HepG2 (cell line): ENCODE results near the gene UNC13D. TPM values are rescaled to one million over a fixed set of nuclear protein-coding genes. Genes with fewer than 3 reads are reported as not detected.

ENCODE experiments used
- DNMT1 ChIP-seq: sonication (generic); formaldehyde crosslinking; IDR thresholded peaks from 2 replicates; pipeline ENCODE4 v1.5.1; 2020; ENCODE audit warnings: mild to moderate bottlenecking, missing genetic modification reagents
- GATAD2A ChIP-seq: IDR thresholded peaks from 2 replicates; pipeline ENCODE4 v1.6.1; 2016
- NCOR1 ChIP-seq: fragments of 200-600 bp; sonication (generic); IDR thresholded peaks from 2 replicates; pipeline ENCODE4 v1.7.0; 2017; ENCODE audit warnings: antibody characterized with exemption, low read length, borderline replicate concordance
- SNAPC2 ChIP-seq: sonication (generic); formaldehyde crosslinking; IDR thresholded peaks from 2 replicates; pipeline ENCODE4 v1.8.1; 2022; ENCODE audit warnings: mild to moderate bottlenecking, missing genetic modification reagents
- SP1 ChIP-seq, 2 experiments: fragments of 450-650 bp in 1 of 2; sonication (generic) in 1 of 2; formaldehyde crosslinking in 1 of 2; IDR thresholded peaks; 2 replicates each; pipeline versions ENCODE4 v1.4.0 to v1.6.1; 2016 to 2020; ENCODE audit warnings: missing genetic modification reagents in 1 of 2
- SYNCRIP ChIP-seq: fragments of 200-400 bp; formaldehyde crosslinking; IDR thresholded peaks from 2 replicates; pipeline ENCODE4 v1.6.1; 2018; ENCODE audit warnings: mild to moderate bottlenecking, low read depth, low read length; ENCODE audit not compliant: insufficient read depth
- TSC22D2 ChIP-seq: sonication (generic); formaldehyde crosslinking; IDR thresholded peaks from 2 replicates; pipeline ENCODE4 v1.5.1; 2020; ENCODE audit warnings: missing genetic modification reagents, mild to moderate bottlenecking, borderline replicate concordance
- ZMAT3 ChIP-seq: sonication (generic); formaldehyde crosslinking; conservative IDR thresholded peaks from 2 replicates; pipeline ENCODE4 v1.7.0; 2021; ENCODE audit warnings: missing genetic modification reagents
- ZNF124 ChIP-seq: sonication (generic); formaldehyde crosslinking; IDR thresholded peaks from 2 replicates; pipeline ENCODE4 v1.4.0; 2020; ENCODE audit warnings: missing genetic modification reagents
- ZNF34 ChIP-seq: sonication (generic); formaldehyde crosslinking; IDR thresholded peaks from 2 replicates; pipeline ENCODE4 v1.4.0; 2020; ENCODE audit warnings: mild to moderate bottlenecking, missing genetic modification reagents, borderline replicate concordance
- ZNF350 ChIP-seq: sonication (generic); formaldehyde crosslinking; IDR thresholded peaks from 2 replicates; pipeline ENCODE4 v1.4.0; 2020; ENCODE audit warnings: mild to moderate bottlenecking, low read depth, missing genetic modification reagents, borderline replicate concordance
- ZNF510 ChIP-seq: sonication (generic); formaldehyde crosslinking; IDR thresholded peaks from 2 replicates; pipeline ENCODE4 v1.4.0; 2020; ENCODE audit warnings: low read depth, mild to moderate bottlenecking, missing genetic modification reagents
- ZNF616 ChIP-seq: sonication (generic); formaldehyde crosslinking; IDR thresholded peaks from 2 replicates; pipeline ENCODE4 v1.5.0; 2020; ENCODE audit warnings: low read depth, mild to moderate bottlenecking, missing genetic modification reagents
- polyA plus RNA-seq, 8 experiments: library from polyadenylated mRNA; depleted of rRNA in 3 of 8; stranded (reverse) in 7 of 8; unstranded in 1 of 8; fragments of >200 nt; fragmentation: Illumina TruSeq in 4 of 8; extraction: Trizol in 4 of 8; gene quantifications; 2 replicates each; pipeline versions ENCODE4 v1.2.1 to v1.2.3, GENCODE V29; 2011 to 2016; ENCODE audit warnings: low read depth in 4 of 8, missing spikeins in 1 of 8, mixed read lengths in 1 of 8; ENCODE audit not compliant: insufficient read depth in 1 of 8
- total RNA-seq, 5 experiments: library from RNA; depleted of rRNA; stranded (reverse); fragments of >200 nt; fragmentation: Illumina TruSeq; extraction: Trizol; gene quantifications; 2 replicates each; pipeline ENCODE4 v1.2.3, GENCODE V29; 2016; ENCODE audit warnings: low read depth in 1 of 5
- TF ChIP-seq, protein P1 (sequence below): sonication (generic); formaldehyde crosslinking; IDR thresholded peaks from 2 replicates; pipeline ENCODE4 v1.8.1; 2023; ENCODE audit warnings: mild to moderate bottlenecking, missing genetic modification reagents, borderline replicate concordance
- TF ChIP-seq, protein P2 (sequence below): sonication (generic); formaldehyde crosslinking; IDR thresholded peaks from 2 replicates; pipeline ENCODE4 v1.5.0; 2020; ENCODE audit warnings: mild to moderate bottlenecking, missing genetic modification reagents, moderate library complexity
- TF ChIP-seq, protein P3 (sequence below): sonication (generic); formaldehyde crosslinking; conservative IDR thresholded peaks from 2 replicates; pipeline ENCODE4 v1.4.0; 2020; ENCODE audit warnings: missing genetic modification reagents
- TF ChIP-seq, protein P4 (sequence below): sonication (generic); formaldehyde crosslinking; IDR thresholded peaks from 2 replicates; pipeline ENCODE4 v1.4.0; 2020; ENCODE audit warnings: missing genetic modification reagents, borderline replicate concordance
- TF ChIP-seq, protein P5 (sequence below): IDR thresholded peaks from 2 replicates; pipeline ENCODE4 v1.6.1; 2018; ENCODE audit warnings: missing genetic modification reagents, mild to moderate bottlenecking, missing compliant biosample characterization
- TF ChIP-seq, protein P6 (sequence below): sonication (generic); formaldehyde crosslinking; IDR thresholded peaks from 2 replicates; pipeline ENCODE4 v1.4.0; 2020; ENCODE audit warnings: missing genetic modification reagents

UNC13D gene
- total and polyA plus RNA-seq, 2 of the 13 experiments (the other 11 are each of a cell fraction or from before 2014, with no cell fraction given), result 29.7 to 42.7 TPM

DNA sequence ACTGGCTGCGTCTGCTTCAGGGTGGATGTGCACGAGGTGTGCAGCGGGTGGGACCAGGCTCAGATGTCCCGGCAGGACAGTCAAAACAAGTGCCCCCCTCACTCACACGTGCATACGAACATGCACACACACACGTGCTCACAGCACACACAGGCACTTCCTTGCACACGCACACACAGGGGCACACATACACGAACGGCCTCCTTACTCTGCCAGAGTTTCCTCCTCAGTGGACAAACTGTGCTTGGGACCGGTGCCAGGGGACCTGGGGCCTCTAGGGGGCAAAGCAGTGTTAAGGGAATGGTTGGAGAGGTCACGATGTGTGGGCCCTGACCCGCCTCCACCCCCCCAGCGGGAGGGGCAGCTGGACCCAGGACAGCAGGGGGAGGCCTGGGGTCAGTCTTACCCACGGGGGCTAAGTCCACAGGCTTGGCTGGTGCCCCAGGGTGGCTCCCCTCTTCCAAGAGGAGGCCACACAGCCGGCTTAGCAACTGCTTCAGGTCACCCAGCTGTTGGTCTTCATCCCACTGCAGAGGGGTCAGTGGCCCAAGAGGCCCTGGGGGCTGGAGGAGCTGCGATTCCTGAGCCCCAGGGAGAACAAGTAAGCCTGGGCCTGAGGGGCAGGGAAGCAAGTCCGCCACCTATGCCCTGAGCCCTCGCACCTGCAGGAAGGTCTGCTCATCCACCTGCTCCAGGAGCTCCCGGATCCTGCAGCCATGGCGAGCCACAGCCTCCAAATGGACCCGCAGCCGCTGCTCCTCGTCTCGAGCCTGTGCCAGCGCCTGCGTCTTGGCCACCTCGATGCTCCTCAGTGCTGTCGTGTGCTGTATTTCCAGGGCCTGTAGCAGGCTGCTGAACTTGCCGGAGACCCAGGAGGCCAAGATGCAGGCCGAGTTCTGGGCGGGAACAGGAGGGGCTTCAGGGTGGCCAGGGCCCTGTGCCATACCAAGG, 47.7 kb upstream of the UNC13D start (continued):
- TF ChIP-seq, protein P1, sequence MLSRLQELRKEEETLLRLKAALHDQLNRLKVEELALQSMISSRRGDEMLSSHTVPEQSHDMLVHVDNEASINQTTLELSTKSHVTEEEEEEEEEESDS, result no peak
- TF ChIP-seq GATAD2A (peak; percentile 84), DNMT1 (CRISPR knock-in tag) (no peak), TSC22D2 (peak; percentile 52; the same call in 1 of the 2 replicates), ZNF616 (peak; percentile 25; the same call in 1 of the 2 replicates), SNAPC2 (CRISPR knock-in tag) (peak; percentile 42; the same call in 1 of the 2 replicates), NCOR1 (peak; percentile 51; the same call in 1 of the 2 replicates), SYNCRIP (no peak), ZNF510 (CRISPR knock-in tag) (no peak), ZMAT3 (CRISPR knock-in tag) (no peak; the same call in 1 of the 2 replicates), ZNF350 (CRISPR knock-in tag) (no peak), ZNF34 (CRISPR knock-in tag) (no peak), ZNF124 (CRISPR knock-in tag) (peak; percentile 85; the same call in 1 of the 2 replicates), SP1 (IDR thresholded peaks at IDR 0.05) (no peak), SP1 (CRISPR knock-in tag; IDR thresholded peaks at IDR 0.05) (peak; percentile 43)
- TF ChIP-seq, protein P2, sequence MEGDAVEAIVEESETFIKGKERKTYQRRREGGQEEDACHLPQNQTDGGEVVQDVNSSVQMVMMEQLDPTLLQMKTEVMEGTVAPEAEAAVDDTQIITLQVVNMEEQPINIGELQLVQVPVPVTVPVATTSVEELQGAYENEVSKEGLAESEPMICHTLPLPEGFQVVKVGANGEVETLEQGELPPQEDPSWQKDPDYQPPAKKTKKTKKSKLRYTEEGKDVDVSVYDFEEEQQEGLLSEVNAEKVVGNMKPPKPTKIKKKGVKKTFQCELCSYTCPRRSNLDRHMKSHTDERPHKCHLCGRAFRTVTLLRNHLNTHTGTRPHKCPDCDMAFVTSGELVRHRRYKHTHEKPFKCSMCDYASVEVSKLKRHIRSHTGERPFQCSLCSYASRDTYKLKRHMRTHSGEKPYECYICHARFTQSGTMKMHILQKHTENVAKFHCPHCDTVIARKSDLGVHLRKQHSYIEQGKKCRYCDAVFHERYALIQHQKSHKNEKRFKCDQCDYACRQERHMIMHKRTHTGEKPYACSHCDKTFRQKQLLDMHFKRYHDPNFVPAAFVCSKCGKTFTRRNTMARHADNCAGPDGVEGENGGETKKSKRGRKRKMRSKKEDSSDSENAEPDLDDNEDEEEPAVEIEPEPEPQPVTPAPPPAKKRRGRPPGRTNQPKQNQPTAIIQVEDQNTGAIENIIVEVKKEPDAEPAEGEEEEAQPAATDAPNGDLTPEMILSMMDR, result peak; percentile 72
- TF ChIP-seq, protein P3, sequence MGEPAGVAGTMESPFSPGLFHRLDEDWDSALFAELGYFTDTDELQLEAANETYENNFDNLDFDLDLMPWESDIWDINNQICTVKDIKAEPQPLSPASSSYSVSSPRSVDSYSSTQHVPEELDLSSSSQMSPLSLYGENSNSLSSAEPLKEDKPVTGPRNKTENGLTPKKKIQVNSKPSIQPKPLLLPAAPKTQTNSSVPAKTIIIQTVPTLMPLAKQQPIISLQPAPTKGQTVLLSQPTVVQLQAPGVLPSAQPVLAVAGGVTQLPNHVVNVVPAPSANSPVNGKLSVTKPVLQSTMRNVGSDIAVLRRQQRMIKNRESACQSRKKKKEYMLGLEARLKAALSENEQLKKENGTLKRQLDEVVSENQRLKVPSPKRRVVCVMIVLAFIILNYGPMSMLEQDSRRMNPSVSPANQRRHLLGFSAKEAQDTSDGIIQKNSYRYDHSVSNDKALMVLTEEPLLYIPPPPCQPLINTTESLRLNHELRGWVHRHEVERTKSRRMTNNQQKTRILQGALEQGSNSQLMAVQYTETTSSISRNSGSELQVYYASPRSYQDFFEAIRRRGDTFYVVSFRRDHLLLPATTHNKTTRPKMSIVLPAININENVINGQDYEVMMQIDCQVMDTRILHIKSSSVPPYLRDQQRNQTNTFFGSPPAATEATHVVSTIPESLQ (CRISPR knock-in tag), result no peak
- TF ChIP-seq, protein P4, sequence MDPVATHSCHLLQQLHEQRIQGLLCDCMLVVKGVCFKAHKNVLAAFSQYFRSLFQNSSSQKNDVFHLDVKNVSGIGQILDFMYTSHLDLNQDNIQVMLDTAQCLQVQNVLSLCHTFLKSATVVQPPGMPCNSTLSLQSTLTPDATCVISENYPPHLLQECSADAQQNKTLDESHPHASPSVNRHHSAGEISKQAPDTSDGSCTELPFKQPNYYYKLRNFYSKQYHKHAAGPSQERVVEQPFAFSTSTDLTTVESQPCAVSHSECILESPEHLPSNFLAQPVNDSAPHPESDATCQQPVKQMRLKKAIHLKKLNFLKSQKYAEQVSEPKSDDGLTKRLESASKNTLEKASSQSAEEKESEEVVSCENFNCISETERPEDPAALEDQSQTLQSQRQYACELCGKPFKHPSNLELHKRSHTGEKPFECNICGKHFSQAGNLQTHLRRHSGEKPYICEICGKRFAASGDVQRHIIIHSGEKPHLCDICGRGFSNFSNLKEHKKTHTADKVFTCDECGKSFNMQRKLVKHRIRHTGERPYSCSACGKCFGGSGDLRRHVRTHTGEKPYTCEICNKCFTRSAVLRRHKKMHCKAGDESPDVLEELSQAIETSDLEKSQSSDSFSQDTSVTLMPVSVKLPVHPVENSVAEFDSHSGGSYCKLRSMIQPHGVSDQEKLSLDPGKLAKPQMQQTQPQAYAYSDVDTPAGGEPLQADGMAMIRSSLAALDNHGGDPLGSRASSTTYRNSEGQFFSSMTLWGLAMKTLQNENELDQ (CRISPR knock-in tag), result peak; percentile 45; the same call in 1 of the 2 replicates
- TF ChIP-seq, protein P5, sequence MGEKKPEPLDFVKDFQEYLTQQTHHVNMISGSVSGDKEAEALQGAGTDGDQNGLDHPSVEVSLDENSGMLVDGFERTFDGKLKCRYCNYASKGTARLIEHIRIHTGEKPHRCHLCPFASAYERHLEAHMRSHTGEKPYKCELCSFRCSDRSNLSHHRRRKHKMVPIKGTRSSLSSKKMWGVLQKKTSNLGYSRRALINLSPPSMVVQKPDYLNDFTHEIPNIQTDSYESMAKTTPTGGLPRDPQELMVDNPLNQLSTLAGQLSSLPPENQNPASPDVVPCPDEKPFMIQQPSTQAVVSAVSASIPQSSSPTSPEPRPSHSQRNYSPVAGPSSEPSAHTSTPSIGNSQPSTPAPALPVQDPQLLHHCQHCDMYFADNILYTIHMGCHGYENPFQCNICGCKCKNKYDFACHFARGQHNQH (CRISPR knock-in tag), result peak; percentile 54; the same call in 1 of the 2 replicates
- TF ChIP-seq, protein P6, sequence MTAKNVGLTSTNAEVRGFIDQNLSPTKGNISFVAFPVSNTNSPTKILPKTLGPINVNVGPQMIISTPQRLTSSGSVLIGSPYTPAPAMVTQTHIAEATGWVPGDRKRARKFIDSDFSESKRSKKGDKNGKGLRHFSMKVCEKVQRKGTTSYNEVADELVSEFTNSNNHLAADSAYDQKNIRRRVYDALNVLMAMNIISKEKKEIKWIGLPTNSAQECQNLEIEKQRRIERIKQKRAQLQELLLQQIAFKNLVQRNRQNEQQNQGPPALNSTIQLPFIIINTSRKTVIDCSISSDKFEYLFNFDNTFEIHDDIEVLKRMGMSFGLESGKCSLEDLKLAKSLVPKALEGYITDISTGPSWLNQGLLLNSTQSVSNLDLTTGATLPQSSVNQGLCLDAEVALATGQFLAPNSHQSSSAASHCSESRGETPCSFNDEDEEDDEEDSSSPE, result peak; percentile 40; the same call in 1 of the 2 replicates
